Measurements from ENCODE around the gene KRT32. TPM values are rescaled to one million over a fixed set of nuclear protein-coding genes. Genes with fewer than 3 reads are reported as not detected.

The KRT32 gene
- total RNA-seq, 1 experiment from 2014 or later, result 0.42 TPM

GRCh38 chr17:41452281-41452680, 14.9 kb downstream of the KRT32 start:
- Histone ChIP-seq H3K36me3 (ENCODE audit: control insufficient read depth in 1 of 2, insufficient read depth in 2 of 2, low read length in 2 of 2) (no peaks in the 10 kb centered on the region), H3K27ac (ENCODE audit: low read depth, low read length) (no peak overlapping the region), H2AFZ (ENCODE audit: low read depth, low read length, poor library complexity, severe bottlenecking) (no peak overlapping the region), H3K9ac (ENCODE audit: low read length) (no peak overlapping the region), H3K4me2 (ENCODE audit: low read length) (no peak overlapping the region), H4K20me1 (ENCODE audit: insufficient read depth) (no peaks in the 10 kb centered on the region), H3K79me2 (ENCODE audit: insufficient read depth, low read length) (no peaks in the 10 kb centered on the region), H3K27me3 (ENCODE audit: insufficient read depth, low read length) (no peaks in the 10 kb centered on the region), H3K4me3 (replicated peaks in 1 of 2; ENCODE audit: low read depth in 1 of 2, low read length in 2 of 2) (no peak overlapping the region), H3K9me3 (ENCODE audit: control insufficient read depth in 1 of 2, insufficient read depth in 1 of 2, low read depth in 1 of 2, low read length in 2 of 2) (no peaks in the 10 kb centered on the region), H3K4me1 (ENCODE audit: control insufficient read depth in 1 of 2, insufficient read depth in 2 of 2, low read length in 2 of 2) (peaks cover 2 to 17% of the 10 kb centered on the region in 2 experiments; a peak in 2 of 4 replicates), H3K9me2 (ENCODE audit: insufficient read depth) (no peaks in the 10 kb centered on the region)
- DNase-seq (ENCODE audit: low read depth, low spot score) (no peak), ATAC-seq (no peak)
- no TSS peak for BruUV-seq (replicated peaks)
- CTCF ChIA-PET, result interaction anchor here (1.1 kb wide), 1 partner anchor 97 kb away, joined by 3 read pairs; no protein-coding TSS in a partner anchor
- intact Hi-C loops (cut with micrococcal nuclease), result no loop called here
- TF ChIP-seq TCF7L2 (IDR thresholded peaks at IDR 0.05; ENCODE audit: borderline replicate concordance, extremely low read depth, insufficient read depth, insufficient read length), result no peak
- TF ChIP-seq FOSL1 (IDR thresholded peaks at IDR 0.05; ENCODE audit: low read depth), result no peak
- TF ChIP-seq CTCF (IDR thresholded peaks at IDR 0.05 in 2 of 3, conservative IDR thresholded peaks at IDR 0.05 in 1 of 3; ENCODE audit: borderline replicate concordance in 1 of 3, insufficient read depth in 1 of 3, low read depth in 2 of 3, low read length in 2 of 3), result no peak
- TF ChIP-seq SP1 (IDR thresholded peaks at IDR 0.05; ENCODE audit: low read depth), result no peak
- no peak for TF ChIP-seq ZFX (IDR thresholded peaks at IDR 0.05)
- TF ChIP-seq, protein P1, sequence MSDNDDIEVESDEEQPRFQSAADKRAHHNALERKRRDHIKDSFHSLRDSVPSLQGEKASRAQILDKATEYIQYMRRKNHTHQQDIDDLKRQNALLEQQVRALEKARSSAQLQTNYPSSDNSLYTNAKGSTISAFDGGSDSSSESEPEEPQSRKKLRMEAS (IDR thresholded peaks at IDR 0.05), result no peak
- no peak for TF ChIP-seq EZH2 (IDR thresholded peaks at IDR 0.05)
- TF ChIP-seq YY1 (IDR thresholded peaks at IDR 0.05; ENCODE audit: extremely low read depth, insufficient replicate concordance, low read depth, low read length), result no peak
- POLR2A ChIA-PET, result no interaction called here
- RAD21 ChIA-PET (ENCODE audit: low non-redundant PET in 1 of 2, low total read pairs in 2 of 2, uncharacterized antibody in 2 of 2, unreplicated experiment in 2 of 2), result no interaction called here
